Measurements from ENCODE around the gene CCDC102B. TPM values are rescaled to one million over a fixed set of nuclear protein-coding genes. Genes with fewer than 3 reads are reported as not detected.
"Not testable (repeated sequence)": the region's sequence is repeated elsewhere in the genome, so short reads cannot be mapped to it uniquely, and the experiment has no call there.

CCDC102B gene
- total RNA-seq, 1 donor from 2014 or later: 10.7 TPM

GRCh38 chr18:68969027-68969426 is 171.1 kb downstream of the CCDC102B start:
- no peak for DNase-seq (ENCODE audit: low spot score)

- DNase-seq (ENCODE audit: low spot score): no peak
Observed at GRCh38 chr18:68972176-68972575, 174.3 kb downstream of the CCDC102B start.

GRCh38 chr18:68979737-68980136 is 181.9 kb downstream of the CCDC102B start:
- no peak for DNase-seq (ENCODE audit: low spot score)

- no peak for DNase-seq (ENCODE audit: low spot score)
Observed at GRCh38 chr18:68983126-68983525, 185.2 kb downstream of the CCDC102B start.

- no peak for DNase-seq (ENCODE audit: low spot score)
Observed at GRCh38 chr18:68984342-68984741, 186.5 kb downstream of the CCDC102B start.

GRCh38 chr18:68985172-68985820 is 187.4 kb downstream of the CCDC102B start:
- DNase-seq (ENCODE audit: low spot score): no peak

GRCh38 chr18:68991286-68991685 is 193.4 kb downstream of the CCDC102B start:
- DNase-seq (ENCODE audit: low spot score): no peak

GRCh38 chr18:68992719-68993482 is 195.0 kb downstream of the CCDC102B start:
- DNase-seq (ENCODE audit: low spot score): no peak

GRCh38 chr18:68995675-68996074 is 197.8 kb downstream of the CCDC102B start:
- DNase-seq (ENCODE audit: low spot score): no peak

- no peak for DNase-seq (ENCODE audit: low spot score)
Observed at GRCh38 chr18:68997845-68998244, 200.0 kb downstream of the CCDC102B start.

- DNase-seq (ENCODE audit: low spot score): no peak
Observed at GRCh38 chr18:69000366-69000765, 202.5 kb downstream of the CCDC102B start.

GRCh38 chr18:69002233-69002632 is 204.4 kb downstream of the CCDC102B start:
- DNase-seq (ENCODE audit: low spot score): no peak

- not testable (repeated sequence) for DNase-seq (ENCODE audit: low spot score)
Observed at GRCh38 chr18:69006212-69006611, 208.3 kb downstream of the CCDC102B start.

- DNase-seq (ENCODE audit: low spot score): no peak
Observed at GRCh38 chr18:69008538-69008937, 210.7 kb downstream of the CCDC102B start.

- no peak for DNase-seq (ENCODE audit: low spot score)
Observed at GRCh38 chr18:69021211-69021805, 223.4 kb downstream of the CCDC102B start.

- DNase-seq (ENCODE audit: low spot score): no peak
Observed at GRCh38 chr18:69022426-69022825, 224.5 kb downstream of the CCDC102B start.

- no peak for DNase-seq (ENCODE audit: low spot score)
Observed at GRCh38 chr18:69031571-69031970, 233.7 kb downstream of the CCDC102B start.

GRCh38 chr18:69032009-69032408 is 234.1 kb downstream of the CCDC102B start:
- no peak for DNase-seq (ENCODE audit: low spot score)

GRCh38 chr18:69035756-69036155 is 237.9 kb downstream of the CCDC102B start:
- no peak for DNase-seq (ENCODE audit: low spot score)

- no peak for DNase-seq (ENCODE audit: low spot score)
Observed at GRCh38 chr18:69044215-69044614, 246.3 kb downstream of the CCDC102B start.

- DNase-seq (ENCODE audit: low spot score): no peak
Observed at GRCh38 chr18:69064063-69064462, 266.2 kb downstream of the CCDC102B start.

- no peak for DNase-seq (ENCODE audit: low spot score)
Observed at GRCh38 chr18:69067048-69067447, 269.2 kb downstream of the CCDC102B start.

Measured in mesenteric fat pad (tissue), 1 donor.